Measurements from ENCODE around the gene ARCN1. TPM values are rescaled to one million over a fixed set of nuclear protein-coding genes. Genes with fewer than 3 reads are reported as not detected.
"Not testable (repeated sequence)": the region's sequence is repeated elsewhere in the genome, so short reads cannot be mapped to it uniquely, and the experiment has no call there.

The ARCN1 gene
- total RNA-seq, 1 donor from 2014 or later = 162 TPM

GRCh38 chr11:118610225-118610772 is 38.1 kb downstream of the ARCN1 start:
- Mint-ChIP-seq H3K27me3 (ENCODE audit: insufficient read depth) (peaks cover 23% of the 10 kb centered on the region), H3K27ac (peak overlapping the region; percentile 67), H3K36me3 (ENCODE audit: low read depth) (peaks cover 5% of the 10 kb centered on the region), H3K4me3 (peak overlapping the region; percentile 74), H3K9me3 (no peaks in the 10 kb centered on the region), H3K4me1 (ENCODE audit: low read depth) (peaks cover 23% of the 10 kb centered on the region)
- DNase-seq (ENCODE audit: low spot score) = no peak
- intact Hi-C loops (cut with micrococcal nuclease) = loop anchor here (2.0 kb wide), 1 partner anchor 465 kb away; no protein-coding TSS in a partner anchor

GRCh38 chr11:118610773-118611432 is 38.7 kb downstream of the ARCN1 start:
- intact Hi-C loops (cut with micrococcal nuclease) = loop anchor here (1.0 to 2.0 kb wide), 2 partner anchors 16 to 466 kb away; no protein-coding TSS in a partner anchor
- DNase-seq (ENCODE audit: low spot score) = peak; percentile 73
- Mint-ChIP-seq H3K4me3 (peak overlapping the region; percentile 50), H3K27ac (no peak overlapping the region), H3K9me3 (no peaks in the 10 kb centered on the region), H3K36me3 (ENCODE audit: low read depth) (peaks cover 5% of the 10 kb centered on the region), H3K4me1 (ENCODE audit: low read depth) (peaks cover 23% of the 10 kb centered on the region), H3K27me3 (ENCODE audit: insufficient read depth) (peaks cover 23% of the 10 kb centered on the region)

- Mint-ChIP-seq H3K4me1 (ENCODE audit: low read depth) (peaks cover 23% of the 10 kb centered on the region), H3K4me3 (peak overlapping the region; percentile 50), H3K27me3 (ENCODE audit: insufficient read depth) (peaks cover 23% of the 10 kb centered on the region)
- H3K36me3 Mint-ChIP-seq (ENCODE audit: low read depth); H3K27ac Mint-ChIP-seq; H3K9me3 Mint-ChIP-seq; DNase-seq (ENCODE audit: low spot score): not testable (repeated sequence)
- intact Hi-C loops (cut with micrococcal nuclease) = loop anchor here (1.0 to 2.0 kb wide), 2 partner anchors 16 to 467 kb away; no protein-coding TSS in a partner anchor
These were observed 39.2 kb downstream of the ARCN1 start for GRCh38 chr11:118611433-118611795.

GRCh38 chr11:118612378-118612777 is 40.2 kb downstream of the ARCN1 start:
- Mint-ChIP-seq H3K36me3 (ENCODE audit: low read depth) (peaks cover 3% of the 10 kb centered on the region), H3K27me3 (ENCODE audit: insufficient read depth) (peaks cover 18% of the 10 kb centered on the region), H3K27ac (no peak overlapping the region), H3K9me3 (no peaks in the 10 kb centered on the region), H3K4me1 (ENCODE audit: low read depth) (peaks cover 23% of the 10 kb centered on the region), H3K4me3 (no peak overlapping the region)
- no peak for DNase-seq (ENCODE audit: low spot score)
- intact Hi-C loops (cut with micrococcal nuclease) = no loop called here

- Mint-ChIP-seq H3K9me3 (no peaks in the 10 kb centered on the region), H3K27me3 (ENCODE audit: insufficient read depth) (peaks cover 12% of the 10 kb centered on the region), H3K4me1 (ENCODE audit: low read depth) (peaks cover 14% of the 10 kb centered on the region), H3K36me3 (ENCODE audit: low read depth) (no peaks in the 10 kb centered on the region), H3K27ac (no peak overlapping the region), H3K4me3 (no peak overlapping the region)
- intact Hi-C loops (cut with micrococcal nuclease) = no loop called here
- no peak for DNase-seq (ENCODE audit: low spot score)
These were observed 42.3 kb downstream of the ARCN1 start for GRCh38 chr11:118614511-118614910.

GRCh38 chr11:118615282-118615975 is 43.2 kb downstream of the ARCN1 start:
- no peak overlapping the region for H3K4me3 Mint-ChIP-seq
- no peaks in the 10 kb centered on the region for H3K36me3 Mint-ChIP-seq (ENCODE audit: low read depth)
- intact Hi-C loops (cut with micrococcal nuclease) = no loop called here
- no peak for DNase-seq (ENCODE audit: low spot score)
- no peaks in the 10 kb centered on the region for H3K9me3 Mint-ChIP-seq
- H3K27ac Mint-ChIP-seq = no peak overlapping the region
- peaks cover 10% of the 10 kb centered on the region for H3K27me3 Mint-ChIP-seq (ENCODE audit: insufficient read depth)
- H3K4me1 Mint-ChIP-seq (ENCODE audit: low read depth) = peaks cover 13% of the 10 kb centered on the region

GRCh38 chr11:118615976-118616371 is 43.8 kb downstream of the ARCN1 start:
- Mint-ChIP-seq H3K4me1 (ENCODE audit: low read depth) (peaks cover 14% of the 10 kb centered on the region), H3K27ac (no peak overlapping the region), H3K36me3 (ENCODE audit: low read depth) (no peaks in the 10 kb centered on the region), H3K27me3 (ENCODE audit: insufficient read depth) (peaks cover 14% of the 10 kb centered on the region), H3K4me3 (no peak overlapping the region), H3K9me3 (no peaks in the 10 kb centered on the region)
- DNase-seq (ENCODE audit: low spot score) = no peak
- intact Hi-C loops (cut with micrococcal nuclease) = no loop called here

- Mint-ChIP-seq H3K27me3 (ENCODE audit: insufficient read depth) (peaks cover 17% of the 10 kb centered on the region), H3K36me3 (ENCODE audit: low read depth) (no peaks in the 10 kb centered on the region), H3K4me3 (no peak overlapping the region), H3K4me1 (ENCODE audit: low read depth) (peaks cover 11% of the 10 kb centered on the region), H3K9me3 (no peaks in the 10 kb centered on the region), H3K27ac (no peak overlapping the region)
- intact Hi-C loops (cut with micrococcal nuclease) = no loop called here
- DNase-seq (ENCODE audit: low spot score) = no peak
These were observed 46.1 kb downstream of the ARCN1 start for GRCh38 chr11:118618115-118618990.

GRCh38 chr11:118618991-118619375 is 46.8 kb downstream of the ARCN1 start:
- H3K27me3 Mint-ChIP-seq (ENCODE audit: insufficient read depth) = peaks cover 17% of the 10 kb centered on the region
- intact Hi-C loops (cut with micrococcal nuclease) = no loop called here
- H3K27ac Mint-ChIP-seq = no peak overlapping the region
- DNase-seq (ENCODE audit: low spot score) = no peak
- no peaks in the 10 kb centered on the region for H3K36me3 Mint-ChIP-seq (ENCODE audit: low read depth)
- peaks cover 11% of the 10 kb centered on the region for H3K4me1 Mint-ChIP-seq (ENCODE audit: low read depth)
- no peaks in the 10 kb centered on the region for H3K9me3 Mint-ChIP-seq
- H3K4me3 Mint-ChIP-seq = no peak overlapping the region

GRCh38 chr11:118619444-118620197 is 47.4 kb downstream of the ARCN1 start:
- Mint-ChIP-seq H3K27me3 (ENCODE audit: insufficient read depth) (peaks cover 17% of the 10 kb centered on the region), H3K4me3 (no peak overlapping the region), H3K27ac (no peak overlapping the region), H3K36me3 (ENCODE audit: low read depth) (no peaks in the 10 kb centered on the region), H3K4me1 (ENCODE audit: low read depth) (peaks cover 11% of the 10 kb centered on the region), H3K9me3 (no peaks in the 10 kb centered on the region)
- DNase-seq (ENCODE audit: low spot score) = no peak
- intact Hi-C loops (cut with micrococcal nuclease) = no loop called here

GRCh38 chr11:118620529-118621070 is 48.4 kb downstream of the ARCN1 start:
- intact Hi-C loops (cut with micrococcal nuclease) = no loop called here
- peaks cover 17% of the 10 kb centered on the region for H3K27me3 Mint-ChIP-seq (ENCODE audit: insufficient read depth)
- no peaks in the 10 kb centered on the region for H3K36me3 Mint-ChIP-seq (ENCODE audit: low read depth)
- DNase-seq (ENCODE audit: low spot score) = no peak
- no peaks in the 10 kb centered on the region for H3K9me3 Mint-ChIP-seq
- no peak overlapping the region for H3K27ac Mint-ChIP-seq
- H3K4me1 Mint-ChIP-seq (ENCODE audit: low read depth) = peaks cover 11% of the 10 kb centered on the region
- H3K4me3 Mint-ChIP-seq = peak overlapping the region; percentile 65
